HFF-Myc (cell line): ENCODE measurements around the gene CHIC2.

Experiments used
- DNase-seq: peaks from one replicate; pipeline ENCODE4 v3.0.0-alpha.2; 2011; ENCODE audit warnings: low read depth; ENCODE audit errors: extremely low read depth
- H3K4me3 ChIP-seq: replicated peaks from 2 replicates; pipeline ENCODE4 v1.5.1; 2011; ENCODE audit warnings: low read depth, mild to moderate bottlenecking, control low read depth, low read length
- TF ChIP-seq, protein P1 (sequence below): IDR thresholded peaks from 2 replicates; pipeline ENCODE4 v1.5.1; 2012; ENCODE audit warnings: mild to moderate bottlenecking, low read depth, low read length, control low read depth; ENCODE audit errors: missing control alignments

Gene CHIC2

DNA sequence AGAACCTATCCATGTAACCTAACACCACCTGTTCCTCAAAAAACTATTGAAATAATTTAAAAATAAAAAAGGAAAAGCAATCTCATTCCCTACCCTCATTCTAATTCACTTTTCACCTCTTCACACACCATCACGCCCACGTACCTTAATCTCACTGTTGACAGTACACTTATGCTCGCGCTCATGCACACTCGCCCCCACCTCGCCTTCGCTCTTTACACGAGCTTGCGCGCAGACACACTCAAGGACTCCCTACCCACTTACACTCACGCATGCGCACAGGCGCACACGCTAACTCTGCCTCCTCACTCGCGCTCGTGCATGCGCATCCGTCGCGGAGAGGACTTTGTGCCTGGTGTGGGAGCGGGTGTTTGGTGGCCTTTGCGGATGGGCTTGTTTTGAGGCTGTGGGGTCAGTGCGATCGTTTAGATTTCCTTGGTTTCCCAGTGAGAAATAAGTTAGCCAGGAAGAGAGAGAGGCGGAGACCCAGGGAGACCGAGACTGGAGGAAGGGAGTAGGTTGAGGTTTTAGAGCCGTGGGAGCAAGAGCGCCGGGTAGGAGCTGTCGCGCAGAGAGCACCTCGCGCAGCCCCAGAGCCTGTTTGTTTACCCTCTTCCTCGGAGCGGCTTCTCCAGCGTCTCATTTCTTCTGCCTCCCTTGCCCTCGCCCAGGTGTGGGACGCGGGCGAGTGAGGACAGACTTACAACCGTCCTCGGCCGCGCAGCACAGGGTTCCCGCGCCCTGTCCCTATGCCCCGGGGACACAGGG, 27.4 kb upstream of the CHIC2 start:
- peak overlapping the region; percentile 56 for H3K4me3 ChIP-seq
- TF ChIP-seq, protein P1, sequence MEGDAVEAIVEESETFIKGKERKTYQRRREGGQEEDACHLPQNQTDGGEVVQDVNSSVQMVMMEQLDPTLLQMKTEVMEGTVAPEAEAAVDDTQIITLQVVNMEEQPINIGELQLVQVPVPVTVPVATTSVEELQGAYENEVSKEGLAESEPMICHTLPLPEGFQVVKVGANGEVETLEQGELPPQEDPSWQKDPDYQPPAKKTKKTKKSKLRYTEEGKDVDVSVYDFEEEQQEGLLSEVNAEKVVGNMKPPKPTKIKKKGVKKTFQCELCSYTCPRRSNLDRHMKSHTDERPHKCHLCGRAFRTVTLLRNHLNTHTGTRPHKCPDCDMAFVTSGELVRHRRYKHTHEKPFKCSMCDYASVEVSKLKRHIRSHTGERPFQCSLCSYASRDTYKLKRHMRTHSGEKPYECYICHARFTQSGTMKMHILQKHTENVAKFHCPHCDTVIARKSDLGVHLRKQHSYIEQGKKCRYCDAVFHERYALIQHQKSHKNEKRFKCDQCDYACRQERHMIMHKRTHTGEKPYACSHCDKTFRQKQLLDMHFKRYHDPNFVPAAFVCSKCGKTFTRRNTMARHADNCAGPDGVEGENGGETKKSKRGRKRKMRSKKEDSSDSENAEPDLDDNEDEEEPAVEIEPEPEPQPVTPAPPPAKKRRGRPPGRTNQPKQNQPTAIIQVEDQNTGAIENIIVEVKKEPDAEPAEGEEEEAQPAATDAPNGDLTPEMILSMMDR = no peak
- no peak for DNase-seq

DNA sequence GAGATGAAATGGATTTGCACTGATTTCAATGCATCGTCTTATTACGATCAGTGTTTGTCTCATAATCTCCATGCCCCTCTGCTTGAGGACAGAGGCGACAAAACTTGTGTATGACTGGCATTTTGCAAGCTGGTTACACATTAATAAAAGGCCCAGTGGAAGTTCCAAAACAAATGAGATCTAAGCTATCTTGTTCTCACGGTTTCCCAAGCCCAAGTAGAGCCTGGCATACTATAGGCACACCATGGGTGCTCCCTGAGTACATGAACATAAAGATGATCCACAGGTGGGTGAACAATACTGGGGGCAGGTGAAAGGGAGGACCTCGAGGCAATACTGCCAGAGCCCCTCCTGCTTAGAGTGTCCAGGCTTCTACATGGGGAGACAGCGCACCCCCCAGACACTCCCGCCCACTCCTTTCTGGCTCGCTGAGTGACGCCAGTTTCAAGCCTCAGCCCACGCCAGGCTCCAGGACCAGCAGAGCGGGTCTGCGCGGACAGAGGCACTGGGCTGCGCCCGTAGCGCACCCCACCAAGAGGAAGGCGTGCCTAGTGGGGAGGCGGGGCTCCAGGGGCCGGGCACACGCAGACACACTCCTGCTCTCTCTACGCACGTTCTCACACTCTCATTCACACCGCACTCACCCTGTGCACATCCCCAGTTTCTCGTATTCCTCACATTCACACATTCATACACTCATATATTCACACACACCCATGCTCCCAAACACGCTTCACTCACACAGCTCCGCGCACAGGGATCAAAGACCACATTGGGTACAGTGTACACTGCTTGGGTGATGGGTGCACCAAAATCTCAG, 26.6 kb upstream of the CHIC2 start:
- peak overlapping the region; percentile 56 for H3K4me3 ChIP-seq
- TF ChIP-seq, protein P1 = no peak
- DNase-seq = no peak

DNA sequence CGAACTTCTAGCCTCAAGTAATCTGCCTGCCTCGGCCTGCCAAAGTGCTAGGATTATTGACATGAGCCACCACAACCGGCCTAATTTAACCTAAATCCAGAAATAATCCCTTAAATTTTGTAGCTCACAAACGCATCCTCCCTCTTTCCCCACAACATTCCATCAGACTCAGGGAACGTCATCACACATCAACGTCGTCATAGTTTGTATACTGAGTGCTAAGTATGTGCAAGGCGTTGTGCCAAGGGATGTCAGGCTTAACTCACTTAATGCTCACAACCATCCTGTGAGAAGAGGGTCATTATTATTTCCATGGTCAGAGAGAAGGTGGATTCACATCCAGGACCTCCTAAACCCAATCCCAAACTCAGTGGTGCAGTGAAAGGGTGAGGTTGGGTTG, 26.0 kb upstream of the CHIC2 start:
- no peak for DNase-seq
- no peak overlapping the region for H3K4me3 ChIP-seq
- TF ChIP-seq, protein P1 = no peak

DNA sequence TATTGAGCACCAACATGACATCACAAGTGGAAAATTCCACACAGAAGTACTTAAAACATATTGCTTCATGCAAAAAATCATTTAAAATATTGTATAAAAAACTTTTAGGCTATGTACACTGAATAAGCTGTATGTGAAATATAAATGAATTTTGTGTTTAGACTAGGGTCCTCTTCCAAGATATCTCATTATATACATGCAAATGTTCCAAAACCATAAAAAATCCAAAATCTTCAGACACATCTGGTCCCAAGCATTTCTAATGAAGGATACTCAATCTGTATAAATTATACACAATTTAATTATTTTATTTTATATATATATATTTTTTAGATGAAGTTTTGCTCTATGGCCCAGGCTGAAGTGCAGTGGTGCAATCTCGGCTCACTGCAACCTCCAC, 25.5 kb upstream of the CHIC2 start:
- TF ChIP-seq, protein P1 = no peak
- no peak overlapping the region for H3K4me3 ChIP-seq
- DNase-seq = no peak

DNA sequence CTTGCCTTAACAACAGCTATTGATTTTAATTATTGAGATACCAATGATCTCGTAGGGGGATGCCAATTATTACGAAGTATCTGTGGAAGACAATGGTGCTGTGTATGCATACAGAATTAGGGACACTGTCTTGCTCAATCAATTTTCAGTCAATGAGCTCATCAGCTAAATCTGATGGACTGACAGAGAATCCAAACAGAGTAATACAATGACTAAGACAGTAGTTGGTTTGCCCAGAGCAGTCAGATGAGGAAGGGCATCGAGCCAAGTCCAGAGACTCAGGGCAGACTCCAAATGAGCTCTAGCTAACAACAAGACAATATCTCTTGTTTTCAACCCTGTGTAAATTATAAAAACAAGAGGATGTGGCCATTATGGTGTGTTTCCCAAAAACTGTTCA, 20.9 kb upstream of the CHIC2 start:
- no peak for DNase-seq
- H3K4me3 ChIP-seq = no peak overlapping the region
- TF ChIP-seq, protein P1 = no peak

DNA sequence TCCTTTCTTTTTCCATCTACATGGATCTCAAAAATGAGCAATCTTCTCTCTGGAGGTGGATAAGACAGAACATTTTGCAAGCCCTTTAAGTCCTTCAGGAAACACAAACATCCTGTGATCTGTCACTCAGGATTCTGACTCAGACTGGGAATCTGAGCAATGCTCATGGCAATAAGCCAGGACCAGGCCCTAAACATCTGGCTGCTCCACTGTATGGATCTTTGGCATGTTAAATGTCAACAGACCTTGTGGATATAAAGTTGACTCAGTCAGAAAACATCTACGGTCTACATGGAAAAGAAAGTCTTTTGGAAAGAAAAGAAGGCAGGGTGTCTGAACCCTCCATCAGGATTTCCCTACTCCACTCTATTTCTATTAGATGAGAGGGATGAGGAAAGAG, 17.8 kb upstream of the CHIC2 start:
- TF ChIP-seq, protein P1 = no peak
- no peak overlapping the region for H3K4me3 ChIP-seq
- peak; percentile 99 for DNase-seq
